A673 (cell line): ENCODE data around the gene METTL8. TPM values are rescaled to one million over a fixed set of nuclear protein-coding genes. Genes with fewer than 3 reads are reported as not detected.

Source experiments
- BruUV-seq: library from RNA; stranded (reverse); fragments of 400-500 nt; replicated peaks from 2 replicates; lab custom pipeline; 2021; lab: Mats Ljungman, UMichigan
- CTCF ChIA-PET: fragments of 300-600 bp; sonication (Branson Sonifier 250); formaldehyde crosslinking; loops from one replicate; lab custom pipeline; 2022; ENCODE audit warnings: antibody characterized with exemption; lab: Charles Lee
- POLR2A ChIA-PET: fragments of 300-600 bp; sonication (Branson Sonifier 250); formaldehyde crosslinking; loops from one replicate; lab custom pipeline; 2022; ENCODE audit warnings: antibody characterized with exemption; ENCODE audit not compliant: low non-redundant PET; lab: Charles Lee
- DNase-seq: peaks from one replicate; pipeline ENCODE4 v3.0.0-alpha.2; 2015; ENCODE audit warnings: low spot score
- H3K27ac ChIP-seq: fragments of 200-600 bp; sonication (generic); 2 replicates; pipeline ENCODE4 v1.5.1; 2016; ENCODE audit warnings: mixed run types, low read depth, mild to moderate bottlenecking, mixed read lengths, antibody characterized with exemption, low read length; ENCODE audit not compliant: poor library complexity, severe bottlenecking
- H3K27me3 ChIP-seq: fragments of 200-600 bp; sonication (generic); replicated peaks from 2 replicates; pipeline ENCODE4 v1.6.1; 2017; ENCODE audit warnings: mixed run types, low read depth, mild to moderate bottlenecking, mixed read lengths, antibody characterized with exemption, low read length; ENCODE audit not compliant: insufficient read depth, poor library complexity
- H3K36me3 ChIP-seq: fragments of 200-600 bp; sonication (generic); 2 replicates; pipeline ENCODE4 v1.6.1; 2016; ENCODE audit warnings: mixed run types, mild to moderate bottlenecking, mixed read lengths, antibody characterized with exemption, low read length; ENCODE audit not compliant: insufficient read depth, poor library complexity, severe bottlenecking
- H3K4me1 ChIP-seq: fragments of 200-600 bp; sonication (generic); 2 replicates; pipeline ENCODE4 v1.6.1; 2017; ENCODE audit warnings: mixed run types, mild to moderate bottlenecking, mixed read lengths, antibody characterized with exemption, low read length; ENCODE audit not compliant: insufficient read depth, poor library complexity, severe bottlenecking
- H3K4me3 ChIP-seq: fragments of 200-600 bp; sonication (generic); 2 replicates; pipeline ENCODE4 v1.5.1; 2016; ENCODE audit warnings: low read depth, mixed run types, mild to moderate bottlenecking, mixed read lengths, low read length; ENCODE audit not compliant: poor library complexity, severe bottlenecking
- H3K9me3 ChIP-seq: fragments of 200-600 bp; sonication (generic); 2 replicates; pipeline ENCODE4 v1.6.1; 2016; ENCODE audit warnings: mixed run types, low read depth, mild to moderate bottlenecking, mixed read lengths, antibody characterized with exemption, low read length; ENCODE audit not compliant: poor library complexity, severe bottlenecking
- CTCF ChIP-seq: fragments of 300-800, 200-600 bp; sonication (generic); conservative IDR thresholded peaks from 2 replicates; pipeline ENCODE4 v1.5.1; 2017; ENCODE audit warnings: low read depth, mild to moderate bottlenecking, antibody characterized with exemption, low read length, moderate library complexity, mixed read lengths
- EZH2 ChIP-seq: fragments of 200-600 bp; sonication (generic); IDR thresholded peaks from 2 replicates; pipeline ENCODE4 v1.6.1; 2017; ENCODE audit warnings: borderline replicate concordance, low read depth, mild to moderate bottlenecking, mixed read lengths, antibody characterized with exemption, low read length; ENCODE audit not compliant: poor library complexity, severe bottlenecking
- intact Hi-C: fragments of 100-400 bp; cut with micrococcal nuclease; formaldehyde crosslinking; loops from one replicate; pipeline ENCODE4 v1.10.0; 2022; ENCODE audit not compliant: unreplicated experiment
- total RNA-seq: library from RNA; stranded (reverse); gene quantifications from 2 replicates; pipeline ENCODE4 v1.2.3, GENCODE V29; 2021

Gene METTL8
- total RNA-seq, 1 experiment from 2014 or later = 33.5 TPM

GRCh38 chr2:171287611-171288010 is 146.2 kb downstream of the METTL8 start:
- H3K36me3 ChIP-seq = no peaks in the 10 kb centered on the region
- ChIA-PET POLR2A (no interaction called here), CTCF (no interaction called here)
- no peaks in the 10 kb centered on the region for H3K9me3 ChIP-seq
- no TSS peak for BruUV-seq
- H3K27me3 ChIP-seq = no peaks in the 10 kb centered on the region
- no peak for TF ChIP-seq EZH2
- TF ChIP-seq CTCF = no peak
- no peak overlapping the region for H3K27ac ChIP-seq
- intact Hi-C loops = no loop called here
- no peak overlapping the region for H3K4me3 ChIP-seq
- H3K4me1 ChIP-seq = peaks cover 13% of the 10 kb centered on the region
- peak; percentile 62 for DNase-seq

- no peak overlapping the region for H3K27ac ChIP-seq
- H3K4me3 ChIP-seq = no peak overlapping the region
- H3K4me1 ChIP-seq = peaks cover 13% of the 10 kb centered on the region
- BruUV-seq = no TSS peak
- intact Hi-C loops = no loop called here
- H3K27me3 ChIP-seq = no peaks in the 10 kb centered on the region
- no peaks in the 10 kb centered on the region for H3K36me3 ChIP-seq
- POLR2A ChIA-PET = no interaction called here
- H3K9me3 ChIP-seq = no peaks in the 10 kb centered on the region
- TF ChIP-seq CTCF (no peak), EZH2 (no peak)
- no peak for DNase-seq
- CTCF ChIA-PET = no interaction called here
Measured at GRCh38 chr2:171287036-171287571, 146.7 kb downstream of the METTL8 start.

GRCh38 chr2:171281110-171281509 is 152.7 kb downstream of the METTL8 start:
- TF ChIP-seq EZH2 = no peak
- TF ChIP-seq CTCF = no peak
- no peaks in the 10 kb centered on the region for H3K9me3 ChIP-seq
- intact Hi-C loops = no loop called here
- no peak overlapping the region for H3K4me3 ChIP-seq
- CTCF ChIA-PET = no interaction called here
- POLR2A ChIA-PET = no interaction called here
- H3K4me1 ChIP-seq = no peaks in the 10 kb centered on the region
- BruUV-seq = no TSS peak
- H3K36me3 ChIP-seq = no peaks in the 10 kb centered on the region
- DNase-seq = no peak
- no peak overlapping the region for H3K27ac ChIP-seq
- H3K27me3 ChIP-seq = no peaks in the 10 kb centered on the region
